GM18907 (cell line): ENCODE data around the gene AP3D1.

Experiments used
- ATAC-seq: cut with Tn5 transposase; IDR thresholded peaks from one replicate; pipeline ENCODE4 v1.9.1; 2021; ENCODE audit warnings: mild to moderate bottlenecking, moderate library complexity; ENCODE audit not compliant: unreplicated experiment

The AP3D1 gene

DNA sequence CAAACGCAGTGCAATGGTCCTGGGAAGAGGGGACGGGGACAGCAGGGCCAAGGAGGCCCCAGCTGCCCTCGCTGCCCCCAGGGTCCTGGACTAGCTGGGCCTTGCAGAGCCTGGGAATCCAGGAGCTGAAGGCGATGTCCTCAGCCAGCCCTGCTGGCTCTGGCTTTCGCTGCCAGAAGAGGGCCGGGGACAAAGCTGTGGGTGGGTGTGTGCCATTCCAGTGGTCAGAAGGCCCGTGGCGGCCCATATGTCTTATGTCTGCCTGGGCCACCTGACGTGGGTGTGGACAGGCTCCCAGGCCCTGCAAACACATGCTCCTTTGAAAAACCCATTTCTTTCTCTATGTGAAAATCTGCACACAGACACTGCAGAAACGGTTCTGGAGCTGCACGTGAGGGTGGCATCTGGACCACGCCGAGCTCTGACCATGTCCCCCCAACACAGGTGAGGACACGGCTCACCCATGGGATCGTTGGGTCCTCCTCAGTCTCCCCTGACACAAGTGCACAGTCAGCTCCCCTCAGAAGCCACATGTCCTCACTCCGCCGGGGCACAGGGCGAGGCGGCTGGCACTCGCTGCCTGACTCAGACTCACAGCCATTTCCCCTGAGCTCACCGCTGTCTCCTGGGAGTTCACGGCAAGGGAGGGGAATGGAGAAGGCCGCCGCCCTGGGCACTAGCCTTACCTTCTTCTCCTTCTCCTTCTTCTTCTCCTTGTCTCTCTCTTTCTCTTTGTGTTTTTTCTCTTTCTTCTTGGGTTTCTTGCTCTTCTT, 37.7 kb downstream of the AP3D1 start:
- no peak for ATAC-seq

DNA sequence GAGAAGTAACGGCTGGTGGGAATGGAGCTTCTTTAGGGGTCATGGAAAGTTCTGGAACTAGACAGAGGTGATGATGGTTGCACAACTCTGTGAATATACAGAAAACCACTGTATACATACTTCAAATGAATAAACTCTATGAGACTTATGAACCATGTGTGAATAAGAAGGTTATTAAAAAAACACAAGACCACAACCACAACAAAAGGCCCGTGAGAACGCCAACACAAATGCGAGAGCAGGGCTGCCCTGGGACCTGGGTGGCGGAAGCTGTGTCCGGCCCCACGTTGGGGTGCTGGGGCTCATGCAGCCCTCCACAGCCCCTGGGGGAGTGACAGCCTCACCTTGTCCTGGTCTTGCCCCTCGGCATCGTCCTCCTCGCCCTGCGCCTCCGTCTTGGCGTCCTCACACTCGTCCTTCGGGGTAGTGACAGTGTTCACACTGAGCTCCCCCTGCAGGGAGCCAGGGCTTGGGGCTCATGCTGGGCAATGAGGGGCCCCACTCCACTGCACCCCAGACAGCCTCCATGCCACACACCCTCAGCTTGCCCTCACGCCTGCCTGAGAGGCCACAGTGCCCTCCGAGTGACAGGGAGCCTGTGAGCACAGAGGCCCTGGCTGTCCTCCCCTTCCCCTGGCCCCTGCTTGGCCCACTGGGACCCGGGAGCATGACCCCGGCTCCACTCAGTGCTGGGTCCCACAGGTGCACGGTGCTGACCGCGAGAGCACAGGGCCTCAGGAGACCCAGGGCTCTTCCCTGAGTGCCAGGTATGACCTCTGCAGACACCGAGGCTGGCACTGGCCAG, 38.6 kb downstream of the AP3D1 start:
- no peak for ATAC-seq

DNA sequence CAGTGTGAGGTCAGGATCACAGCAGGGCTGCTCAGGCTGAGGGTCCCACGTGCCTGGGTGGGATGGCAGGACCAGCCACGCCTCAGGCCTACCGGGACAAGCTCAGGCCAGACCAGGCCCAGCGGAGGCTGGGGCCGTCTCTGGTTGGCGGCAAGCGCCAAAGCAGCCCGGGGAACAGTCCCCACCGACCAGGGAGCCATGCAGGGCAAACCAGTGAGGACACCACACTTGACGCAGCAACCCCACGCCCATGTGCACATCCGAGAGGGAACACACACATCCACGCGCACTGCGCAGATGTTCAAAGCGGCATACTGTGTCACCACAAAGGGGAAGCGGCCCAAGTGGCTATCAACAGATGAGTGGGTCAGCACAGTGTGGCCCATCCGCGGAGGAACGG, 39.5 kb downstream of the AP3D1 start:
- ATAC-seq: no peak

DNA sequence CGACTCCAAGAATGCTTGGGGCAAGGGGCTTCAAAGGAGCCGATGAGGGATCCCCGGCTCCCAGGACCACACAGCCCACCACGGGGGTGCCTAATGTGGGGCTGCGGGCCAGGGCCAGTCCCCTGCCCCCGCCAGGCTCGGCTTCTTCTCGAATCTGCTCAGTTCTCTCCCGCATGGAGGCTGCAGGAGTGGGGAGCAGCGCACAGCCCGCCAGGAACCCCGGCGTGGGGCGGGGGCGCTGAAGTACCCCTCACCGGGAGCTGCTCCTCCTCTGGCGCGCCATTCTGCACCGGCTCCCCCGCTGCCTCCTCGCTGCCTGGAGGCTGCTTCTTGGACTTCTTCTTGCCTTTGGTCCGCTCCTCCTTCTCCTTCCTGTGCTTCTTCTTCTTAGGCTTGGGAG, 39.9 kb downstream of the AP3D1 start:
- ATAC-seq: no peak

DNA sequence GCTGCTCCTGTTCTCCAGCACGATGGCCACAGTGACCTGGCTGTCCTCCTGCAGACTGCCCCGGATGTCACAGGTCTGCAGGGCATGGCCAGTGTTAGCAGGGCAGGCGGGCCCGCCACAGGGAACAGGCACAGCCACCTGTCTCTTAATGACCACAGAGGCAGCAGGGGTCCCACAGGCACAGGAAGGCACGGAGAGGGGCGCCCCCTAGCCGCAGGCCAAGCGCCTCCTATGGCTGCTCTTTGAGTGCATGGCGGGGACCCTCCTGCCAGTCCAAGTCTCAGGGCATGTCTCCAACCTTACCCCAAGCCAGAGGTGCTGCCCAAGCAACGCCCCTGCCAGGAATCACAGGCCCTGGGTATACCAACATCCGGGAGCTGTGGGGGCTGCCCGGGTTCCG, 40.5 kb downstream of the AP3D1 start:
- ATAC-seq: no peak

DNA sequence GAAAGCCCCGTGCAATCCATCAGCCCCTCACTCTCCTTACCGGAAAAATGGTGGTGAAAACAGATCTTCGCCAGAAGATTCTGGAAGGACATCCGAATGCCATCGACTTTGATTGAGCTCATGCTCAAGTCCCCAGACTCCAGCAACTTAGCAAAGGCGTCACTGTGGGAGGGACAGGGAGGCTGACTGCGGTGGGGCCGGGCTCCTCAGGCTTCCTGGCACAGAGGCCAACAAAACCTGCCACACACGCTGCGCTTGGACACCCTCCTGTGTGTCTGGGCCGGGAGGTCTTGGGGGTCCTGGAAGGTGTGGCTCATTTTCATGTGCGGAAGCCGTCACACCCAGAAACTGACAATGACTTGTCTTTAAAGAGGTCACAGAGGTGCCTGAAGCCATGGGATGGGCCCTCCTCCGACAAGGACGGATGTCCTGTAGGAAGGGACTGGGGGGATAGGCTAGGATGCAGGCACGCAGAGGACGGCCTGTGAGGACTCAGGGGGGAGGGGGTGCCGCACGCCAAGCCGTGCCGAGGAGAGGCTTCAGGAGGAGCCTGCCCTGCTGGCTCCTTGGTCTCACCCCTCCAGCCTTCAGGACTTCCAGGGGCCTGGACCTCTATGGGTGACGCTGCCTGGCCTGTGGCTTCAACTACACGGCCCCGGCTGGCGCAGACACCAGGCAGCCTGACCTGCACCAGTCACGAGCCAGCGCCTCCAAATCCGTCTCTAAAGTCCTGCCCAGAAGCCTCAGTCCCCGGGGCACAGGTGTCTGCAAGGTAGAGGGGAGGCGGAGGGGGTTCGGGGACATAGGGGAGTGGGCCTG, 42.1 kb downstream of the AP3D1 start:
- no peak for ATAC-seq

DNA sequence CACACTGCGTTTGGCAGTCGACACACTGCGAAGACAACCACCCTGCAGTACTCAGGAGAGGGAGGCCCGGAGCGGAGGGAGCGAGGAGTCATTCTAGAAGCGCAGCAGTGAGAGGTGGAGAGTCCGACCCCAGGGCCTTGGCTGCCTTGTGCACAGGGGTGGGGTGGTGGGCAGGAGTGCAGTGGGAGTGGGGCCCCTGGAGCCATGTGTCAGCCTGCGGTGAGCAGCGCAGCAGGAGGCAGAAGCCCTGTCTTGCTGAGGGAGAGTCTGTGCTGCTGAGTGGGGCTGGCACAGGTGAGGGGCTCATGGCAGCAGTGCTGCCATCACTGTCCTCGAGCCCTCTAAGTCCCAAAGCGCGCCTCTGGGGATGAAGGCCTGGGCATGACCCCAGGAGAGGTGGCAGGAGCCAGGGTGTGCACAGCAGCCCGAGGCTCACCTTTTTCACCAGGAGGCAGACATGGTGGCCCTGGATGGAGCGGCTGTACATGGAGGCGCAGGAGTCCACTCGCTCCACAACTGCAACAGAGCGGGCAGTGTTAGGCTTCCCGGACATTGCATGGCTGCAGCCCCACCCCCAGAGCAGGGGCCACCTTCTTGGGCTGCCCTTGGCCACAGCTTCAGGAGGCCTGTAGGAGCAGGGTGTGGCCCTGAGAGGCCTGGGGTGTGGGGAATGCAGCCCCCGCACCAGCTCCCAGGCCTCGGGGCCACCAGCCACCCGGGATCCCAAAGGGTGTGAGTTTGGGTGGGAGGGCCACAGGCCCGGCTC, 42.9 kb downstream of the AP3D1 start:
- ATAC-seq: no peak

DNA sequence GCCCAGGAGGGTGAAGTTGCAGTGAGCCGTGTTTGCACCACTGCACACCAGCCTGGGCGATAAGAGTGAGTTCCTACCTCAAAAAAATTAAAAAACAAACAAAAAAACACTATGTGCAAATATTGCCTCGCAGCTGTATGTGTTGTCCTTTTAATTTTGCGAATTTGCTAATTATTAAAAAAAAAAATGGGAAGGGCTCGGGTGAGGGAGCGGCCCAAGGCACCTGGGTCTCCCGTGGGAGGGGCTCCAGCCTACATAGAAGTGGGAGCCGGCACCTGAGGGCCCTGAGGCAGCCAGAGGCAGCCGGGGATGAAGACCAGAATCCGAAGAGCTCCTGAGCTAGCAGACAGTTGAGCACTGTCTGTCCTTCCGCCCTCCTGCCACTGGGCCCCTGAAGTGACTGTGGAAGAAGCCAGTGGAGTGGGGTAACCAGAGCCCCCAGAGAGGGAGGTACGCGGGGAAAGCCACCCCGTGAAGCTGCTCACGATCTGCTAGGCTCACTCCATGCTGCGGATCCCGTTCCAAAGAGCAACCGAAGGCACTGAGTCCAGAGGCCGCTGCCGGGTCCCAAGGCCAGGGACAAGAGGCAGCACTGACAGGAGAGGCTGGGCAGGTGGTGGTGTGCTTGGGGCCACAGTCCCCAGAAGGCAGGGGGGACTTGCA, 48.2 kb downstream of the AP3D1 start:
- no peak for ATAC-seq

DNA sequence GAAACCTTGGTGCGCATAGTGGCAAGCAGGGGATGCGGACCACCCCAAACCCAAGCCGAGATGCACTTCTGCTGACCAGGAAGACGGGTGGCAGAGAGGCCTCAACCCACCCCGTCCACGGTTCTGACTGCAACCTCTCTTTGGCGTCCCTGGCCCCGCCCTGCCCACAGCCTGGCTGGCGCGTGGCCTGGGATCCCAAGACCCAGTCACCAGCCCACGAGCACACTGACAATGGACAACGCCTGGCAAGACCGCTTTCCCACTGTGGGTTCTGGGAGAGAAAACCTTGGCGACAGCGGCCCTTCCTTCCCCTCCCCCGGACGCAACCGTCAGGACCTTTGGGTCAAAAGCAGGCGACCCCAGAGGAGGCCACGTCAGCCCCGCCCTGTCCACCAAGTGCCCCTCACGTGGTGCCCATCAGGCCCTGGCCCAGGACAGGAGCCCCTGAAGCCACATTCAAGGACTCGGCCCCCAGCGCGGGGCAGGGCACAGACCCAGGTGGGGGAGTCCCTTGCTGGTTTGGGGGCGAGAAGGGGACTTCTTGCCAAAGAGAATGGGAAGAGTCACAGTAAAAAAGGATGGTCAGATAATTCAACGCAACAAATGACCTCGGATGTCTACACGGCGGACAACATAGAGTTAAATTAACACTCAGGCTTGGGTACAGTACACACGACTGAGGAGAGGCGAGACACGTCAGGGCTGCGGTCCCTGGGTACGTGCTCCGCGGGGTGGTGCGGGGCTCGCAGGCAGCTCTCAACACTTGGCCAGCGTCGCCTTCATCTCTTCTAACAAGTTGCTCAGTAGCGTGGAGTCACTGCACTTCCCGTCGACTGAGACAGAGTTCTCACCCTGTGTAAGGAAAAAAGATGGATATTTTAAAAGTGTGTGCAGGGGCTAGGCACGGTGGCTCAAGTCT, 49.7 kb downstream of the AP3D1 start:
- no peak for ATAC-seq

DNA sequence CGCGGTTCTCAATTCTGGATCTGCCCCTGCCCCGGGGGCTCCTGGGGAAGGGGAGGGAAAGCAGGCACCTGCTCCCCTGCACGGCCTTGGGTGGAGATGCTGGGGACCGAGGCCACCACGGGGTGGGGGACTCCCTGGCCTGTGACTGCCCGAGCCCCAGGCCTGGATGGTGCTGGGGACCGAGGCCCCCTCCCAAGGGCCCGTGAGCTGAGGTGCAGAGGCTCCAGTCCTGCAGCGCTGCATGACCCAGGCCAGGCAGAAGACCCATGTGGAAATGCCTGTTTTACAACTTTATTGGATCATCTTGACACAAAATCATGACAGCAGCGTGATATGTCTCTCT, 50.7 kb downstream of the AP3D1 start:
- ATAC-seq: no peak

DNA sequence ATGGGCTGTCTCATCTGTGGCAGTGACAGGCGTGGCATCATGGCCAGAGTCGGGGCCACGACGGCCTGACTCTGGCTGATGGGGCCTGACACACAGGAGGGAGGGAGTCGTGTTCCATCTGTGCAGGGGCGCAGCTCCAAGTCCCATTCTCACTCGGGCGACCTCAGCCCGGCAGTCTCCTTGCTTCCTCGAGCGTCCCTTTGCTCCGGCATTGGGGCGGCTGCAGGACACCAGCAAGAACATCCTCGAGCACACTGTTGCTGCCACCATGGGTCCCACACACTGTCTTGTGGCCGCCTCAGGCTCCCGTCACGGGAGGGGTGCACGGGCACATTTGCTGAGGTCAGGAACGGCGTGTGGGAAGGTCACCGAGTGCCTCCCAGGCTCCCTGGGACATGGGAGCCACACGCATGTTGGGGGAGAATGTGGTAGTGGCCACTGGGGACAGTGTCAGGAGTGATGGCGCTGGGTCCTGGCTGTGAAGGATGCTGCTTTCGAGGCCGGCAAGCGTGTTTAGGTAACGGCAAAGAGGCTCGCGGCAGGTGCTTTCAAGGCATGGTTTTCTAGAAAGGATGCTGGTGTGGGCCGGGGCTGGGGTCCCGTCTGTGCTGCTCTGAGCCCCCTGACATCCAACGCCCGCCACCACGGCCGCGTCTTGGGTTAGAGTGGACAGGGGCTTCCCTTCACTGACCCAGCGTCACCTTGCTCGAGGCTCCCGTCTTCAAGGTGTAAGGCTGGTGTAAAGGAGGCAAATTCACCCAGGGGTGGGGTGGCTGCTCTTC, 51.2 kb downstream of the AP3D1 start:
- ATAC-seq: no peak

DNA sequence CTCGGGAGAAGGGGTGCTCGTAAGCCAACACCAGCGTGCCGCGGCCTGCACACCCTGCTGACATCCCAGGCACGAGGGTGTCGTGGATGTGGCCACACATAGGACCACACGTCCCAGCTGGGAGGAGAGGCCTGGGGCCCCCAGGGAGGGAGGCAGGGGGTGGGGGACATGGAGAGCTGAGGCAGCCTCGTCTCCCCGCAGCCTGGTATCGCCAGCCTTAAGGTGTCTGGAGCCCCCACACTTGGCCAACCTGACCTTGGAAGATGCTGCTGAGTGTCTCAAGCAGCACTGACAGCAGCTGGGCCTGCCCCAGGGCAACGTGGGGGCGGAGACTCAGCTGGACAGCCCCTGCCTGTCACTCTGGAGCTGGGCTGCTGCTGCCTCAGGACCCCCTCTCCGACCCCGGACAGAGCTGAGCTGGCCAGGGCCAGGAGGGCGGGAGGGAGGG, 52.3 kb downstream of the AP3D1 start:
- ATAC-seq: no peak

DNA sequence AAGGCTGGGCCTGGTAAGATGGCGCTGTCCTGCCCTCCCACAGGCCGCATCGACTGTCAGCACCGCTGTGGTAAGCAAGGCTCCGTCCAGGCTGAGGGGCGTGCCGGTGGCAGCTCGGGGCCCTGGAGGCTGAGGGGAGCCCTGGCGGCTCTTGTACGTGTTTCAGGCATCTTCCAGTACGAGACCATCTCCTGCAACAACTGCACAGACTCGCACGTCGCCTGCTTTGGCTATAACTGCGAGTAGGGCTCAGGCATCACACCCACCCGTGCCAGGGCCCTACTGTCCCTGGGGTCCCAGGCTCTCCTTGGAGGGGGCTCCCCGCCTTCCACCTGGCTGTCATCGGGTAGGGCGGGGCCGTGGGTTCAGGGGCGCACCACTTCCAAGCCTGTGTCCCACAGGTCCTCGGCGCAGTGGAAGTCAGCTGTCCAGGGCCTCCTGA, 53.5 kb downstream of the AP3D1 start:
- no peak for ATAC-seq

DNA sequence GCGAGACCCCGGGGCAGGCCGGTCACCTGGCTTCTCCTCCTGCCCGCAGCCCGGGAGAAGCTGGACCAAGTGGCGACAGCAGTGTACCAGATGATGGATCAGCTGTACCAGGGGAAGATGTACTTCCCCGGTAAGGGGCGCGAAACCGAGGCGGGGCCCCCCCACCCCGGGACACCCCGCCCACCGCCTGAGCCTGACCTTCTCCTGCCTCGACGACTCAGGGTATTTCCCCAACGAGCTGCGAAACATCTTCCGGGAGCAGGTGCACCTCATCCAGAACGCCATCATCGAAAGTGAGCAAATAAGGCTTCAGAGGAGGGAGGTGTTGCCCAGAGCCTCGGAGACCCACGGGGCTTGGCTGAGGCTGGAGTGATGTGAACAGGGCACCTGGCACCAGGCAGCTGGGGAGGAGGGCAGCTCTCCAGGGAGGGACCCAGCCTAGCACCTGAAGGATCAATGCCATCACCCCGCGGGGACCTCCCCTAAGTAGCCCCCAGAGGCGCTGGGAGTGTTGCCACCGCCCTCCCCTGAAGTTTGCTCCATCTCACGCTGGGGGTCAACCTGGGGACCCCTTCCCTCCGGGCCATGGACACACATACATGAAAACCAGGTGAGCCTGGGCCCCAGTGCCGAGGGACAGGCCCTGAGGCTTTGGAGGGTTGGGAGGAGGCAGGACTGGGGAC, 54.0 kb downstream of the AP3D1 start:
- peak; percentile 0 for ATAC-seq

DNA sequence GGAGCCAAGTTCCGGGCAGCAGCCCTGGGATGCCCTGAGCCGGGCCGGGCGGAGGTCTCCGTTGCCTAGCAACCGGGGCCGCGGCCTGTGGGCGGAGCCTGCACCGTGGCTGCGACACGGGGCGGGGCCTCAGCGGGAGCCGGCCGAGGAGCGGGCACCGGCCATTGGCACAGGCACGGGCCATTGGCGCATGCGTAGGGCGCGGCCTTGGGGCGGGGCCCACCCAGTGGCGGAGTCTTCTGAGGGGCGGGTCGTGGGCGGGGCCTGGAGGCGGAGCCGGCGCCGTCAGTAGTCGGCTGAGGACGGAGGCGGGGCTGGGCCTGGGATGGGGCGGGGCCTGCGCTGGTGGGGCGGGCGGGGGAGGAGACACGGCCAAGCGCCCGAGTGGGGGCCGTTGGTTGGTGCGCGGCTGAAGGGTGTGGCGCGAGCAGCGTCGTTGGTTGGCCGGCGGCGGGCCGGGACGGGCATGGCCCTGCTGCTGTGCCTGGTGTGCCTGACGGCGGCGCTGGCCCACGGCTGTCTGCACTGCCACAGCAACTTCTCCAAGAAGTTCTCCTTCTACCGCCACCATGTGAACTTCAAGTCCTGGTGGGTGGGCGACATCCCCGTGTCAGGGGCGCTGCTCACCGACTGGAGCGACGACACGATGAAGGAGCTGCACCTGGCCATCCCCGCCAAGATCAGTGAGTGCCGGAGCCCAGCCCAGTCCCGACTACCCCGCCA, 54.7 kb downstream of the AP3D1 start, which contains the start of gene IZUMO4:
IZUMO4 (plus strand) TSS at position 436 of the 723 bp plus-strand sequence; CDS start at position 467, 31 bp downstream.
- peak; percentile 63 for ATAC-seq

DNA sequence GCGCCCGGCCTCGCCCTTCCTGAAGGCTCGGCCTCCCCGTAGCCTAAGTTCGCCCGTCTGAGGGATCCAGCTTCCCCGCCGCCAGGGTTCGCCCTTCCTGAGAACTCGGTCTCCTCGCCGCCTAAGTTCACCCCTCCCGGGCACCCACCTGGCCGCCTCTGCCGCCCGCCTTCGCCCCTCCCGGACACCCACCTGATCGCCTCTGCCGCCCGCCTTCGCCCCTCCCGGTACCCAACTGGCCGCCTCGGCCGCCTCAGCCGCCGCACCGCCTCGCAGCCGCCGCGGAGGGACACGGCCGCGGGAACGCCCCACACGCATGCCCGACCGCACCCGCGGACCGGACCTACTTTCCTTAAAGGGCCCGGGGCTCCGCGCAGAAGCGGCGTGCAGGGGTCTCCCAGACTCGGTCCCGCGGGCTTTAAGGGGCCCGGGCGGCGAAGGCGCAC, 55.3 kb downstream of the AP3D1 start, which contains the start of gene MOB3A:
MOB3A (minus strand) TSS at position 293 of the 446 bp plus-strand sequence. CDS start 17,766 bp downstream, outside the sequence.
- peak; percentile 41 for ATAC-seq
